Ishikawa (cell line): ENCODE data around the gene GPR25.

ENCODE experiments used
- CEBPB ChIP-seq: IDR thresholded peaks from 2 replicates; pipeline ENCODE4 v1.6.1; 2012
- CREB1 ChIP-seq: IDR thresholded peaks from 2 replicates; pipeline ENCODE4 v1.6.1; 2012; ENCODE audit warnings: low read depth
- EGR1 ChIP-seq: IDR thresholded peaks from 2 replicates; pipeline ENCODE4 v1.6.1; 2012
- EP300 ChIP-seq: IDR thresholded peaks from 2 replicates; pipeline ENCODE4 v1.6.1; 2012; ENCODE audit warnings: borderline replicate concordance
- FOXM1 ChIP-seq: IDR thresholded peaks from 2 replicates; pipeline ENCODE4 v1.6.1; 2012; ENCODE audit warnings: low read depth, borderline replicate concordance
- MAX ChIP-seq: IDR thresholded peaks from 2 replicates; pipeline ENCODE4 v1.6.1; 2012
- NFIC ChIP-seq: IDR thresholded peaks from 2 replicates; pipeline ENCODE4 v1.6.1; 2012
- RAD21 ChIP-seq: IDR thresholded peaks from 2 replicates; pipeline ENCODE4 v1.6.1; 2012; ENCODE audit warnings: low read depth
- REST ChIP-seq: IDR thresholded peaks from 2 replicates; pipeline ENCODE4 v1.6.1; 2012; ENCODE audit warnings: low read depth, mild to moderate bottlenecking
- TAF1 ChIP-seq: IDR thresholded peaks from 2 replicates; pipeline ENCODE4 v1.6.1; 2012; ENCODE audit warnings: low read depth, mild to moderate bottlenecking
- TCF12 ChIP-seq: IDR thresholded peaks from 2 replicates; pipeline ENCODE4 v1.6.1; 2012; ENCODE audit warnings: low read depth
- TEAD4 ChIP-seq: IDR thresholded peaks from 2 replicates; pipeline ENCODE4 v1.6.1; 2012
- YY1 ChIP-seq: IDR thresholded peaks from 2 replicates; pipeline ENCODE4 v1.6.1; 2012; ENCODE audit warnings: low read depth
- ZBTB7A ChIP-seq: IDR thresholded peaks from 2 replicates; pipeline ENCODE4 v1.6.1; 2012; ENCODE audit warnings: low read depth

GPR25 gene

GRCh38 chr1:200892546-200892945, 19.8 kb downstream of the GPR25 start:
- TF ChIP-seq CEBPB (no peak), NFIC (peak; percentile 20; the same call in 1 of the 2 replicates), FOXM1 (no peak)

GRCh38 chr1:200892958-200893357, 20.2 kb downstream of the GPR25 start:
- TF ChIP-seq TEAD4 = no peak
- no peak for TF ChIP-seq YY1
- TF ChIP-seq CEBPB = no peak
- no peak for TF ChIP-seq EGR1
- no peak for TF ChIP-seq ZBTB7A

- TF ChIP-seq EGR1 (no peak), CREB1 (no peak), TEAD4 (peak; percentile 53), FOXM1 (peak; percentile 30; the same call in 1 of the 2 replicates), CEBPB (no peak), ZBTB7A (peak; percentile 63; the same call in 1 of the 2 replicates), YY1 (no peak), MAX (no peak)
These were observed 20.7 kb downstream of the GPR25 start for GRCh38 chr1:200893411-200893901.

- TF ChIP-seq ZBTB7A (peak; percentile 12; the same call in 1 of the 2 replicates), YY1 (no peak)
These were observed 22.1 kb downstream of the GPR25 start, which contains the start of gene INAVA for GRCh38 chr1:200894712-200895442. Gene INAVA, plus strand, starts transcription at chr1:200894900. Its CDS starts 3,501 bp downstream, at chr1:200898401.

GRCh38 chr1:200895443-200895789, 22.6 kb downstream of the GPR25 start:
- TF ChIP-seq RAD21 (no peak), REST (no peak), CREB1 (no peak), TEAD4 (no peak), EGR1 (no peak), YY1 (no peak)

- no peak for TF ChIP-seq TAF1
- TF ChIP-seq EP300 = no peak
- no peak for TF ChIP-seq RAD21
- no peak for TF ChIP-seq REST
These were observed 23.2 kb downstream of the GPR25 start for GRCh38 chr1:200895801-200896530.

- peak; percentile 23; the same call in 1 of the 2 replicates for TF ChIP-seq TCF12
- no peak; the same call in 1 of the 2 replicates for TF ChIP-seq EP300
- TF ChIP-seq MAX = no peak
- no peak for TF ChIP-seq RAD21
- peak; percentile 67 for TF ChIP-seq CEBPB
- no peak for TF ChIP-seq CREB1
- TF ChIP-seq TEAD4 = peak; percentile 41; the same call in 1 of the 2 replicates
These were observed 23.9 kb downstream of the GPR25 start for GRCh38 chr1:200896531-200897196.
